GM12872 (cell line): ENCODE measurements around the gene LGI2.

ENCODE experiments used
- TF ChIP-seq, protein P1 (sequence below): IDR thresholded peaks from 3 replicates; pipeline ENCODE4 v1.5.1; 2011; ENCODE audit warnings: low read depth, mild to moderate bottlenecking, low read length, moderate library complexity; ENCODE audit not compliant: insufficient read depth

LGI2 gene

GRCh38 chr4:25068386-25068785 lies 37.6 kb upstream of the LGI2 start:
- TF ChIP-seq, protein P1, sequence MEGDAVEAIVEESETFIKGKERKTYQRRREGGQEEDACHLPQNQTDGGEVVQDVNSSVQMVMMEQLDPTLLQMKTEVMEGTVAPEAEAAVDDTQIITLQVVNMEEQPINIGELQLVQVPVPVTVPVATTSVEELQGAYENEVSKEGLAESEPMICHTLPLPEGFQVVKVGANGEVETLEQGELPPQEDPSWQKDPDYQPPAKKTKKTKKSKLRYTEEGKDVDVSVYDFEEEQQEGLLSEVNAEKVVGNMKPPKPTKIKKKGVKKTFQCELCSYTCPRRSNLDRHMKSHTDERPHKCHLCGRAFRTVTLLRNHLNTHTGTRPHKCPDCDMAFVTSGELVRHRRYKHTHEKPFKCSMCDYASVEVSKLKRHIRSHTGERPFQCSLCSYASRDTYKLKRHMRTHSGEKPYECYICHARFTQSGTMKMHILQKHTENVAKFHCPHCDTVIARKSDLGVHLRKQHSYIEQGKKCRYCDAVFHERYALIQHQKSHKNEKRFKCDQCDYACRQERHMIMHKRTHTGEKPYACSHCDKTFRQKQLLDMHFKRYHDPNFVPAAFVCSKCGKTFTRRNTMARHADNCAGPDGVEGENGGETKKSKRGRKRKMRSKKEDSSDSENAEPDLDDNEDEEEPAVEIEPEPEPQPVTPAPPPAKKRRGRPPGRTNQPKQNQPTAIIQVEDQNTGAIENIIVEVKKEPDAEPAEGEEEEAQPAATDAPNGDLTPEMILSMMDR = no peak

- TF ChIP-seq, protein P1 = no peak
Measured at GRCh38 chr4:25065932-25066590, 35.3 kb upstream of the LGI2 start.

DNA sequence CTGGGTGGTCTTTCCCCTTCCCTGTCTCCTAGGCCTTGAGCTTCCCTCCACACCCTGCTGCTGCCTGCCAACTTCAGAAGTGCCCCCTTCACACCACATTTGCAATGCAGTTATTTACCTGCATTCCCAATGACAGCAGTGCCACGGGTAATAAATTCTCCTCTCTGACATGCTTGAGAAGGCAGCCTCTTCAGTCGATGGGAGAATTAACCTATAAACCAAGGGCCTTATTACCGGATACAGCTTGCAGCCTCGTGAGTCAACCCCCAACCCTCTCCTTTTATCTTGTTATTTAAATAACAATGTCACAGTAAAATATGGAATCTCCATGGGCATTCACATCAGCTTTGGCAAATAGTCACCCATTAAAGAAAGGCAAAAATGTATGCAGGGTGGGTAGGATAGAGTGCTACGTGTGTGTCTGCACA lies 34.7 kb upstream of the LGI2 start:
- TF ChIP-seq, protein P1 = no peak

DNA sequence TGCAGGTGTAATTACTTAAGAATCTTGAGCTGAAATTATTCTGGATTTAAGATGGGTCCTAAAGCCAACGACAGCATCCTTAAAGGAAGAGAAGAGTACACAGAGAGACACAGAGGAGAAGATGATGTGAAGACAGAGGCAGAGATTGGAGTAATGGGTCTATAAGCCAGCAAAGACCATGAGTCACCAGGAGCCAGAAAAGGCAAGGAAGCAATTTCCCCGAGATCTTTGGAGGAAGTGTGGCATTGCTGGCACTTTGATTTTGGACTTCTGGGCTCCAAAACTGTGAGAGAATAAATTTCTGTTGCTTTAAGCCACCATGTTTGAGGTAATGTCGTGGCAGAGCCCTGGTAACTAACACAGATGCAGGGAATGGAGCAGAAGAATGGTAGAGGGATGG lies 32.4 kb upstream of the LGI2 start:
- TF ChIP-seq, protein P1 = no peak

GRCh38 chr4:25062098-25062497 lies 31.4 kb upstream of the LGI2 start:
- TF ChIP-seq, protein P1 = no peak

GRCh38 chr4:25061602-25062001 lies 30.9 kb upstream of the LGI2 start:
- TF ChIP-seq, protein P1 = no peak

- TF ChIP-seq, protein P1 = no peak
Measured at GRCh38 chr4:25060963-25061340, 30.2 kb upstream of the LGI2 start.
